Sigmoid colon (tissue), 7 donors: Measurements from ENCODE around the gene RNH1. TPM values are rescaled to one million over a fixed set of nuclear protein-coding genes. Genes with fewer than 3 reads are reported as not detected.

Source experiments
- DNase-seq: peaks from one replicate; pipeline ENCODE4 v3.0.0-alpha.2; 2019
- H3K27ac ChIP-seq, 4 donors: fragments of 200-600 bp; sonication (generic); one replicate each; pipeline ENCODE4 v1.5.1; 2016 to 2019; ENCODE audit warnings: mild to moderate bottlenecking in 1 of 4
- H3K27me3 ChIP-seq, 3 donors: fragments of 200-600 bp; sonication (generic); one replicate each; pipeline ENCODE4 v1.5.1; 2019; ENCODE audit warnings: mild to moderate bottlenecking in 1 of 3
- H3K36me3 ChIP-seq, 4 donors: fragments of 200-600 bp; sonication (generic); one replicate each; pipeline ENCODE4 v1.5.1; 2016 to 2019
- H3K4me1 ChIP-seq, 4 donors: fragments of 200-600 bp; sonication (generic); one replicate each; pipeline ENCODE4 v1.5.1; 2017 to 2019
- H3K4me3 ChIP-seq, 4 donors: fragments of 200-600 bp; sonication (generic); one replicate each; pipeline ENCODE4 v1.5.1; 2017 to 2019; ENCODE audit warnings: mild to moderate bottlenecking in 2 of 4, moderate library complexity in 1 of 4
- H3K9me3 ChIP-seq, 4 donors: fragments of 200-600 bp in 3 of 4; sonication (generic) in 3 of 4; one replicate each; pipeline versions ENCODE4 v1.5.1 to v1.6.1; 2013 to 2019
- CTCF ChIP-seq, 4 experiments: fragments of 450-650 bp in 3 of 4; fragments of 200-600 bp in 1 of 4; IDR thresholded peaks; one replicate each; pipeline ENCODE4 v1.5.1; 2016 to 2019; ENCODE audit warnings: antibody characterized with exemption in 4 of 4, mild to moderate bottlenecking in 3 of 4, moderate library complexity in 2 of 4
- EP300 ChIP-seq, 4 donors: sonication (generic); formaldehyde crosslinking; IDR thresholded peaks; one replicate each; pipeline ENCODE4 v1.6.1; 2017; ENCODE audit warnings: antibody characterized with exemption in 4 of 4
- POLR2A ChIP-seq, 2 donors: fragments of 450-650 bp; IDR thresholded peaks; one replicate each; pipeline ENCODE4 v1.6.1; 2016; ENCODE audit warnings: antibody characterized with exemption in 2 of 2, mild to moderate bottlenecking in 2 of 2, moderate library complexity in 2 of 2
- POLR2AphosphoS5 ChIP-seq, 4 donors: sonication (generic); formaldehyde crosslinking; IDR thresholded peaks; one replicate each; pipeline ENCODE4 v1.6.1; 2017; ENCODE audit warnings: antibody characterized with exemption in 4 of 4
- WGBS, 2 donors: extraction: QIAGEN DNeasy Blood & Tissue Kit; methylation state at CpG; one replicate each; pipeline ENCODE4 v1.1.7; 2013; 5-methylcytosine and 5-hydroxymethylcytosine counted together
- intact Hi-C: fragments of 100-400 bp; cut with DNase I; formaldehyde crosslinking; loops from one replicate; pipeline ENCODE4 v1.15.1; 2023
- polyA plus RNA-seq, 3 donors: library from polyadenylated mRNA; stranded (reverse); fragments of 200-250 nt; gene quantifications; one replicate each; pipeline ENCODE4 v1.2.3, GENCODE V29; 2013
- total RNA-seq, 4 donors: library from RNA; depleted of rRNA; stranded (reverse); fragments of >200 nt; gene quantifications; one replicate each; pipeline ENCODE4 v1.1.0, GENCODE V29; 2016
- donor health status: healthy with polysubstance abuse.
- donor health status: Bipolar disorder and iron deficiency.
- donor health status: healthy.

Gene RNH1
- total and polyA plus RNA-seq, 7 donors, result 101 to 210 (median 150) TPM

- peaks cover 0 to 47% (median 41%) of the 10 kb centered on the region in 4 donors for H3K4me1 ChIP-seq
- no peak for TF ChIP-seq POLR2A (IDR thresholded peaks at IDR 0.05)
- no peak for TF ChIP-seq EP300 (IDR thresholded peaks at IDR 0.05)
- no peaks in the 10 kb centered on the region for H3K9me3 ChIP-seq
- H3K27me3 ChIP-seq, result no peaks in the 10 kb centered on the region
- H3K36me3 ChIP-seq, result peaks cover 37 to 45% (median 41%) of the 10 kb centered on the region in 4 donors
- H3K4me3 ChIP-seq, result no peak overlapping the region
- intact Hi-C loops, result loop anchor here (10.0 kb wide), 1 partner anchor 198 kb away; the partner anchor contains the start of gene IFITM2
- 81 to 85% methylated on average over 10 of the region's 10 CpGs for WGBS, 2 donors
- DNase-seq, result no peak
- H3K27ac ChIP-seq, result peak overlapping the region; percentile 97 to 100 (median 99)
Measured at GRCh38 chr11:502288-503178, 4.5 kb downstream of the RNH1 start.

GRCh38 chr11:501683-502287 lies 5.3 kb downstream of the RNH1 start:
- intact Hi-C loops, result loop anchor here (10.0 kb wide), 1 partner anchor 197 kb away; the partner anchor contains the start of gene IFITM2
- Histone ChIP-seq H3K36me3 (peaks cover 41 to 52% (median 49%) of the 10 kb centered on the region in 4 donors), H3K27ac (no peak overlapping the region), H3K27me3 (no peaks in the 10 kb centered on the region), H3K9me3 (no peaks in the 10 kb centered on the region), H3K4me1 (peaks cover 0 to 45% (median 41%) of the 10 kb centered on the region in 4 donors), H3K4me3 (no peak overlapping the region)
- TF ChIP-seq POLR2A (IDR thresholded peaks at IDR 0.05), result no peak
- TF ChIP-seq EP300 (IDR thresholded peaks at IDR 0.05), result no peak
- TF ChIP-seq CTCF (IDR thresholded peaks at IDR 0.05), result no peak
- TF ChIP-seq POLR2AphosphoS5 (IDR thresholded peaks at IDR 0.05), result no peak
- no peak for DNase-seq
- WGBS, 2 donors, result 86 to 89% methylated on average over 19 of the region's 19 CpGs

- no peak overlapping the region for H3K27ac ChIP-seq
- 96% methylated on average over 24 of the region's 24 CpGs for WGBS, 2 donors
- H3K36me3 ChIP-seq, result peaks cover 41 to 58% (median 53%) of the 10 kb centered on the region in 4 donors
- H3K27me3 ChIP-seq, result no peaks in the 10 kb centered on the region
- TF ChIP-seq EP300 (IDR thresholded peaks at IDR 0.05), result no peak
- TF ChIP-seq CTCF (IDR thresholded peaks at IDR 0.05), result no peak
- TF ChIP-seq POLR2A (IDR thresholded peaks at IDR 0.05), result no peak
- peaks cover 0 to 42% (median 40%) of the 10 kb centered on the region in 4 donors for H3K4me1 ChIP-seq
- no peaks in the 10 kb centered on the region for H3K9me3 ChIP-seq
- H3K4me3 ChIP-seq, result no peak overlapping the region
- intact Hi-C loops, result loop anchor here (10.0 kb wide), 1 partner anchor 196 kb away; the partner anchor contains the start of gene IFITM2
- DNase-seq, result no peak
Measured at GRCh38 chr11:501001-501682, 5.9 kb downstream of the RNH1 start.

GRCh38 chr11:499201-500076 lies 7.6 kb downstream of the RNH1 start:
- intact Hi-C loops, result loop anchor here (10.0 kb wide), 1 partner anchor 195 kb away; the partner anchor contains the start of gene IFITM2
- peaks cover 47 to 75% (median 61%) of the 10 kb centered on the region in 4 donors for H3K36me3 ChIP-seq

More at GRCh38 chr11:499201-500076, 7.6 kb downstream of the RNH1 start:
- DNase-seq, result no peak
- no peak overlapping the region for H3K4me3 ChIP-seq
- H3K9me3 ChIP-seq, result no peaks in the 10 kb centered on the region
- WGBS, 2 donors, result 94 to 96% methylated on average over 24 of the region's 24 CpGs
- TF ChIP-seq POLR2A (IDR thresholded peaks at IDR 0.05), result no peak
- TF ChIP-seq EP300 (IDR thresholded peaks at IDR 0.05), result no peak
- TF ChIP-seq CTCF (IDR thresholded peaks at IDR 0.05), result no peak
- TF ChIP-seq POLR2AphosphoS5 (IDR thresholded peaks at IDR 0.05), result no peak
- H3K27ac ChIP-seq, result no peak overlapping the region
- H3K4me1 ChIP-seq, result peaks cover 0 to 25% (median 23%) of the 10 kb centered on the region in 4 donors
- no peaks in the 10 kb centered on the region for H3K27me3 ChIP-seq
